Coronary artery (tissue), 2 donors: ENCODE results near the gene NDC1.
"Not testable (repeated sequence)": the region's sequence is repeated elsewhere in the genome, so short reads cannot be mapped to it uniquely, and the experiment has no call there.

Source experiments
- DNase-seq: peaks from one replicate; pipeline ENCODE4 v3.0.0-alpha.2; 2017; ENCODE audit warnings: low spot score
- H3K27ac ChIP-seq, 2 donors: fragments of 200-600 bp; sonication (generic); one replicate each; pipeline ENCODE4 v1.5.1; 2016 to 2019
- H3K4me3 ChIP-seq: fragments of 200-600 bp; sonication (generic); 2 replicates; pipeline ENCODE4 v1.5.1; 2016; ENCODE audit warnings: mild to moderate bottlenecking, moderate library complexity
- CTCF ChIP-seq: fragments of 200-600 bp; sonication (generic); IDR thresholded peaks from one replicate; pipeline ENCODE4 v1.5.1; 2019; ENCODE audit warnings: antibody characterized with exemption

Gene NDC1

GRCh38 chr1:53826367-53826766 lies 11.7 kb downstream of the NDC1 start:
- DNase-seq = no peak
- TF ChIP-seq CTCF = no peak
- Histone ChIP-seq H3K27ac (no peak overlapping the region), H3K4me3 (no peak overlapping the region)

DNA sequence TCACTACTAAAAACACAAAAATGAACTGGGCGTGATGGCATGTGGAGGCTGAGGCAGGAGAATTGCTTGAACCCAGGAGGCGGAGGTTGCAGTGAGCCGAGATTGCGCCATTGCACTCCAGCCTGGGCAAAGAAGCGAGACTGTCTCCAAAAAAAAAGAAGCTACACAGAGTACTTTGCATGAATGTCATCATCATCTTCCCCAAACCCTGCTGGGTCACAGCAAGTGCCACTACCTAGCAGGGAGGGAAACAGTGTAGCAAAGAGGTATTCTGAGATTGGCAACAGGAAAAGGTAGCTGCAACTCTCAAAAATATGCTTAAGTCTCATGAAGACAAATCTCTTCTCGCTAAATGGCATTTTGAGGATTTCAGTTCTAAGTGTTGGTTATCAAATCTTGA lies 12.8 kb downstream of the NDC1 start:
- no peak for TF ChIP-seq CTCF
- H3K4me3 ChIP-seq = no peak overlapping the region
- H3K27ac ChIP-seq = no peak overlapping the region
- no peak for DNase-seq

DNA sequence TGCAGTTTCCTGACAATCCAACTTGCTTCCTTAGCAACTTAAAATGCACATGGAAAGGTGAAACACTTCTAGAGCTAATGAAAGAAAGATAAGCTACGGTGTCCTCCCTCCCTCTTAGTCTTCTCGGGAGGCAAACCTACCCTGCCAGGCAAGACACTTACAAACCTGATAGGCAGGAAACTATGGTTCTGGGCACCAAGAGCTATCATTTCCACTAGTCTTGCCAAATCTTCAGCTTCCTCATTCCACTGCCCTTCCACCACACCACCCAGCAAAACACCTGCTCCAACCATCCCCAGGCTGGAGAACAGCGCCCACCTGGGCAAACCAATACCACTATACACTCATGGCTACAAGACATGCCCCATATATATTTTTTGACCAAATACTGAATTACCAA lies 15.2 kb downstream of the NDC1 start:
- TF ChIP-seq CTCF = no peak
- DNase-seq = no peak
- Histone ChIP-seq H3K27ac (no peak overlapping the region), H3K4me3 (no peak overlapping the region)

DNA sequence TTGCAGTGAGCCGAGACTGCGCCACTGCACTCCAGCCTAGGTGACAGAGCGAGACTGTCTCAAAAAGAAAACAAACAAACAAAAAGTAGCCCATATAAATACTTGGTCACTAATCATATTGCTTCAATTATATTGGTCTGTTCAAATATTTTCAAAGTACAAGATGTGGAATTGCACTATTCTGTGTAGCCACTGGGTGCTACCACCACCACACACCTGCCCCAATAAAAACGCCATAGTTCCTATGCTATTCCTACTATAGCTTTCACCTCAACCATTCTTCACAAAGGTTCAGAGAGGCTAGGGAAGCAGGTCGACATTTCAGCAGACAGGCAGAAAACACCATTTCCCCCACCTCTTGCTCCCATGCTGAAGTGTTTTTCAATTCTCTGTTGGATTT lies 16.7 kb downstream of the NDC1 start:
- Histone ChIP-seq H3K27ac (no peak overlapping the region), H3K4me3 (no peak overlapping the region)
- no peak for TF ChIP-seq CTCF
- no peak for DNase-seq

- Histone ChIP-seq H3K4me3 (no peak overlapping the region), H3K27ac (no peak overlapping the region)
- no peak for TF ChIP-seq CTCF
- no peak for DNase-seq
Measured at GRCh38 chr1:53819387-53819786, 18.7 kb downstream of the NDC1 start.

DNA sequence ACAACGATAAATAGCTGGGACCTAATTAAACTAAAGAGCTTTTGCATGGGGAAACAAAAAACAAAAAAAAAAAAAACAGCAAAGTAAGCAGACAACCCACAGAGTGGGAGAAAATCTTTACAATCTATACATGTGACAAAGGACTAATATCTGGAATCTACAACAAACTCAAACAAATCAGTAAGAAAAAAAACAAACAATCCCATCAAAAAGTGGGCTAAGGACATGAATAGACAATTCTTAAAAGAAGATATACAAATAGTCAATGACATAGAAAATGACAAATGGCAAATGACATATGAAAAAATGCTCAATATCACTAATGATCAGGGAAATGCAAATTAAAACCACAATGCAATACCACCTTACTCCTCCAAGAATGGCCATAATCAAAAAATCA lies 21.5 kb downstream of the NDC1 start:
- H3K4me3 ChIP-seq, H3K27ac ChIP-seq, DNase-seq: not testable (repeated sequence)

GRCh38 chr1:53815484-53815883 lies 22.6 kb downstream of the NDC1 start:
- DNase-seq, H3K4me3 ChIP-seq, H3K27ac ChIP-seq: not testable (repeated sequence)

DNA sequence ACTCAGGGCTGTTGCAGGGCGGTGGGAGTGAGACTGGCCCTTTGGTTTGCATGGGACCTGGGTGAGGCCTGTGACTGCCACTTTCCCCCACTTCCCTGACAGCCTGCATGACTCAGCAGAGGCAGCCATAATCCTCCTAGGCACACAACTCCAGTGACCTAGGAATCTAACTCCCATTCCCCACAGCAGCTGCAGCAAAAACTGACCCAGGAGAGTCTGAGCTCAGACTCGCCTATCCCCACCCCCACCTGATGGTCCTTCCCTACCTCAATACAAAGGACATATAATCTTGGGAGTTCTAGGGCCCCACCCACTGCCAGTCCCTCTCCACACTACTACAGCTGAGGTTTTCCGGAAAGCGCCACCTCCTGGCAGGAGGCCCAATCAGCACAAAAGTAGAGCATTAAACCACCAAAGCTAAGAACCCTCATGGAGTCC lies 26.7 kb downstream of the NDC1 start:
- H3K4me3 ChIP-seq = no peak overlapping the region
- no peak for DNase-seq
- H3K27ac ChIP-seq = no peak overlapping the region
- no peak for TF ChIP-seq CTCF
